Activated CD4-positive, alpha-beta T cell treated with anti-CD3 and anti-CD28 coated beads for 1 hour (primary cell): ENCODE measurements around the gene ACYP2.
"Not testable (repeated sequence)": the region's sequence is repeated elsewhere in the genome, so short reads cannot be mapped to it uniquely, and the experiment has no call there.

ENCODE experiments used
- DNase-seq: peaks from one replicate; pipeline ENCODE4 v3.0.0-alpha.2; 2020

Gene ACYP2

DNA sequence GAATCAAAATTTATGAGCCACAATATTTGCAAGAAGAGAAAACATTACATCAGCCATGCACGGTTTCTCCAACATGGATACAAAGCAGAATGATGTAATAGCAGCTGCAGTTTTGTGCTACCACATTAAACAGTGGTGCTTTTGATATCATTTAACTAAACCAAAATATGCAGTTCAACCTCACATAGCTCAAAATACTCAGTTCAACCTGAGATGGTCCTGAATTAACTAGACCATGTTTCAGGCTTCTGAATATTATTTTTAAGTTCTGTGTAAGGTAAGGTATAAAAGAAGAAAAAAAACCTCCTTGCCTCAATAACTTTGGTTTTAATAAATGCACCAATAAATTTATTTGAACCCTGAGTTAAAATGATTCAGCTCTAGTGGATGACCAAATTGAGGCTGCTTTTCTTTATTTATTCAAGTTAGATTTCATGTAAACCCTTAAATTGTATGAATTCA is 159.4 kb downstream of the ACYP2 start:
- no peak for DNase-seq

DNA sequence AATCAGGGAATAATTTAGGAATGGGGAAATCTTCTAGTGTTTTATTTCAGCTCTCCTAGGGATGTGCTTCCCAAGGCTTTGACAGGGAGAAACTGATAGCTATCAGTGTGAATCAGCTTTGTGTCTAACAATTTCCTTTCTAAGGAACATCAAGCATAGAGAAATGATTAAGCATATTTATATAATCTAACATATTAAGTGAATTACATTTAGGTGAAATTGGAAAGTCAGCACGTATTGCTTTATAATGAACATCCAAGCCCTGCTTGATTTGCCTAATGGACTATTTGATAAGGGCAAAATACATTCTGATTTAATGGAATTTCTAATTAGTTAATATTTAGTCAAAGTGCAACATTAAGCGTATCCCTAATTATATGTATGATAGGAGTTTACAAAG is 160.1 kb downstream of the ACYP2 start:
- DNase-seq: no peak

DNA sequence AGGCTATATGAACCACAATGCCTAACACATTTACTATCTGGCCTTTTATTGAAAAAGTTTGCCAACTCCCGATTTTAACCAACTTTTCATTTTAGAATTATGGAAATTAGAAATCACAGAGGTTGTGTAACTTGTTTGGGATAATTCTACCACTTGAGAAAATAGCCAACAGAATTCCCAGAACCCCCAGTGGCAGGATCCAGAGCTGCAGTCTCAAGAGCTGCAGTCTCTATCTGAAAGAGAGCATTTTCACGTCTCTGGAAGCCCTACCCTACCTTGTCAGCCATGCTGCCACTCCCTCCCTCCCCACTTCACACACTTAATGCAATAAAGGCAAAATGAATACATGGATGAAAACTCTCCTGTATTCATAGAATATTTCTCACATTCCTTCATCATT is 164.0 kb downstream of the ACYP2 start:
- no peak for DNase-seq

DNA sequence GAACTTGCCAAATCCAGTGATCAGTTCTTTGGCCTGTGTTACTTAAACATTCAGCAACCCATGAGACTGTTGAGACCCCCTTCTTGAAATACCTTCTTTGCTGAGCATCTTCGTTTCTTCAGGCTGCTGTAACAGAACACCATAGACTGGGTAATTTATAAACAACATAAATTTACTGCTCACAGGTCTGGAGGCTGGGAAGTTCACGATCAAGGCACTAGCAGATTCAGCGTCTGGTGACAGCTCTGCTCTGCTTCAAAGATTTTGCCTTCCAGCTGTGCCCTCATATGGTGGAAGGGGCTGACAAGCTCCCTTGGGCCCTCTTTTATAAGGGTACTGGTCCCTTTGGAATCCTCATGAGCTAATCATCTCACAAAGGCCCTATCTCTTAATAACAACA is 169.4 kb downstream of the ACYP2 start:
- DNase-seq: no peak

DNA sequence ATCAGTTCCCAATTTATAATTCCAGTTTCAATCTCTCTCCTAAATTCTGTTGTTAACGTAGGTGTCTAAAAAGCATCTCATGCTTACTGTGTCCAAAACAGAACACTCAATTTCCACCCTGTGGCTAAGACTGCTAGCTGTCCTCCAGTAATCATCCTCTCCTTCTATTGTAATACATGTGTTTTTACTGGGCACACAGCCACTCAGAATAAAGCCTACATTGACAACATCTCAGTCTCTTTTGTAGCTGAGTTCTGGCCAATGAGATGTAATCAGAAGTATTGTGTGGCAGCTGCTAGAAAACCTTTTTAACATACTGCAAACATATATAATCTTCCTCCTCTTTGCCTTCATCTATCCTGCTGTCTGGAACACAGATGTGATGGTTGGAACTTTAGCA is 170.0 kb downstream of the ACYP2 start:
- no peak for DNase-seq

DNA sequence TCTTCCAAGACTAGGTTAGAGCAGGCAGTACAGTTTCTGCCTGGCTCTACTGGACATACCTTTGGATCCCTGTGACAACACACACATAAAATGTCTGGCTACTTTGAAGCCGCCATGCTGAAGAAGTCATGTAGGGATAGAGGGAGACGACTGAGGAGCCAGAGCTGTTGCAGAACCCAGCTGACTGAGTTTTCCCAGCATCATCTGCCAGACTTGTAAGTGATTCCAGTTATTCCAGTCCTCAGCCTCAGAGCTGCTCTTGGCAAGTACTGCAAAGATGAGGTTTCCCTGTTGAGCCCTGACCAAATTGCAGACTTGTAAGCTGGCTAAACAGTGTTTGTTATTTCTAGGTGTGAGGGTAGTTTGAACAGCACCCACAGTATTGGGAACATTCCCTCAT is 172.1 kb downstream of the ACYP2 start:
- DNase-seq: no peak

DNA sequence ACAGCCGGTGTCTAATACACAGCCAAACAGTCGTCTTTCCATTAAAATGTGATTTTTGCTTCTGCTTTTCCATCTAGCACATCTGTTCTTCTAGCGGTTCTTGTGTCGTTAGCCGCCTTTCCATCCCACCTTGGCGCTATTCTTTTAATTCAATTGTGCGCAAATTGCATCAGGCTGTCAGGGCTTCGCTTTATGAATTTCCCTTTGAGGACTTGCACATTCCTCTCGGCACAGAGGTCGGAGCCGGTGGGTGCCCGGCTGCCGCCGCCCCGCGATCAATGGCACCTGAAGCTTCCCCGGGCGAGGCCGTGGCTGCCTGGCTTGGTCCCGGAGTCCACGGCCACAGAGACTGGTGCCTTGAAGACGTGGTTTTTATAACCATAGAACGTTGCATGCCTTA is 174.5 kb downstream of the ACYP2 start:
- no peak for DNase-seq

DNA sequence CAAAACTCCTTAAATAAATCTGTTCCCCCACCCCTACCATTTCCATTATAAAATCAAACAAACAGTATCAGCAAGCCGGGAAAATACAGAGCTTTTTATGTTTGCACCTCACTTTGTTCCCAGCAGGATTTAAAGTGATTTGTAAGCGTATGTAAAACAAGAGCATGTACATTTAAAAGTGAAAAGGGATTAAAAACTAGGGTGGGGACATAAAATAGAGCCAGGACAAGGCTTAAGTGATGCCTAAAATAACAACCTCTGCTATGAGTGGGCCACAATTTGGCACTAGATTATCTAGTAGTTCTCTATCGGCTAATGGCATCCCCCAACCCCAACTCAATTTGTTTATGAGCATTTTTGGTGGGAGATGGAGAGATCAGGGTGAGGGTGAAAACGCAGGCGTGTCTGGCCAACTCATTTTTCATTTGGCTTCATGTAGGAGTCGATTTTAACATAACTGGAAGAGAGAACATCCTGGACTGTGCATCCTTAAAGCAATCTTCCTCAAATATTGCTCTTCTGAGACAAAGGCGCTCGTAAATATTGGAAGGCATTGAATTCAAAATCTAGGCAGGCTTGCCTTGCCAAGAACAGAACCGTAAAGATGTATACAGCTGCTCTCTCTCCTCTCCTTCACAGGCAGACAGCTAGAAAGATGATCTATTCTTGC is 175.1 kb downstream of the ACYP2 start:
- no peak for DNase-seq

DNA sequence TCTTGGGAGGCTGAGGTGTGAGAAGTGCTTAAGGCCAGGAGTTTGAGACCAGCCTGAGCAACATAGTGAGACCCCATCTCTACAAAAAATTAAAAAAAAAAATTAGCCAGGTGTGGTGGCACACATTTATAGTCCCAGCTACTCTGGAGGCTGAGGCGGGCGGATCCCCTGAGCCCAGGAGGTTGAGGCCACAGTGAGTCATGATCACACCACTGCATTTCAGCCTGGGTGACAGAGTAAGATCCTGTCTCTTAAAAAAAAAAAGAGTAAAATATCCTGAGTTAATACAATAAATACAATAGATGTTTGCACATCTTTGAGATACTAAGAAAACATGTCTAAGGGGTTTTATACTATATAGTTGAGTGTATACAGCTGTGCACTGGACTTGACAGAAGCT is 179.2 kb downstream of the ACYP2 start:
- DNase-seq: not testable (repeated sequence)

DNA sequence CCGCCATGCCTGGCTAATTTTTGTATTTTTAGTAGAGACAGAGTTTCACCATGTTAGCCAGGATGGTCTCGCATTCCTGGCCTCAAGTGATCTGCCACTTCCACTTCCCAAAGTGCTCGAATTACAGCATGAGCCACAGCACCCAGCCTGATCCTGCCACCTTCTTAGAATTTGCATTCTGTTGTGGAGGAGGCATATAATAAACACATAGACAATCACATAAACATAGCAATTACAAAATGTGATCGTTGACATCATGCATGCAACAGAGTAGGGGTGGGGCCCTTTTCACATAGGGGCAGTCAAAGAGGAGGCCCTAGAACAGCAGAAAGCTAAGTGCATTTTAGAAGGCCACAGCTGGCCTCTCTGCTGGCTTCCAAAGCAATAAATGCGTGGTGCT is 180.5 kb downstream of the ACYP2 start:
- no peak for DNase-seq

DNA sequence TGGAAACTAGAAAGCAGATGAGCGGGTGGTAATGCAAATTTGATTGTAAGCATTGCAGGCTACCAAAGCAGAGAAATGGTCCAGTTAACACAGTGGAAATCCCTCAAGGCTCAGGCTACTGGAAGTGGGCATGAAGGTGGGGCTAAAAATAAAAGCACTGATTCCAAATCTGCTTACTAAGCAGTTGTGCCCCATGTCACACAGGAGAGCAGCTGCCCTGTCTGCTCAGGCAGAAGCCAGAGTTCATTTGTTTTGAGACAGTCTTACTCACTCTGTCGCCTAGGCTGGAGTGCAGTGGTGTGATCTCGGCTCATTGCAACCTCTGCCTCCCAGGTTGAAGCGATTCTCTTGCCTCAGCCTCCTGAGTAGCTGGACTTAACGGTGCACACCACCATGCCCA is 183.1 kb downstream of the ACYP2 start:
- no peak for DNase-seq

DNA sequence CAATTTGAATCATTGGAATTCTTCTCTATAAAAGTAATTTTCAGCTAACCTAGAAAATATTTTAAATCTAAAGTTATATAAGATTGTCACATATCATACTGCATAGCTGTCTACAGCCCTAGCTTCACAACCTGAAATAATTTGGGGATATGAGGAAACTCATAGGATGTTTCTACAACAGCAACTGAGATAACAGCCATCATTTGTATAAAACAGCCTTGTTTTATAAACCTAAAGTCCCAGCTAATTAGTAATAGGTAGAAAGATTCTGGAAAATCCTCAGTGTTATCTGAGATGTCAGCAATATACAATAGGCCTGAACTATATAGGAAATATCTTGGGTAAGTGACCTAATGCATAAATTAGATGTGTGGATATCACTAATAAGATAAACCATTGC is 188.2 kb downstream of the ACYP2 start:
- DNase-seq: no peak

DNA sequence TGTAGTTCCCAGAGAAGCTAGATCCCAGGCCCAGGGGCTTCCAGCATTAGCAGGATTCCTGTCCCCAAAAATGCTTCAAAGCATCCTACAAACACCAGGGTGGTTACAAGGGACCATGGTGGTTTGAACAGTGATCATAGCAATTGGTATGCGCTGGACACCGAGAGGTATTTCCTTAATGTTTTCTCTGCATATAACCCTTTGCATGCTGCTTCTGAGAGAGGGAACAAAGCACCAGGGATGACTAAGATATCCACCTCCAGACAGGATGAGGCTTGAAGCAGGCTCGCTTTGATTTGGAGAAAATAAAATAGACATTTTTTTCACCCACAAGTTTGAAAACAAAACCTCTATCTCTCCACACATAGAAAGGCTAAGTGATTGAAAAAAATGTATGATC is 191.1 kb downstream of the ACYP2 start:
- no peak for DNase-seq

DNA sequence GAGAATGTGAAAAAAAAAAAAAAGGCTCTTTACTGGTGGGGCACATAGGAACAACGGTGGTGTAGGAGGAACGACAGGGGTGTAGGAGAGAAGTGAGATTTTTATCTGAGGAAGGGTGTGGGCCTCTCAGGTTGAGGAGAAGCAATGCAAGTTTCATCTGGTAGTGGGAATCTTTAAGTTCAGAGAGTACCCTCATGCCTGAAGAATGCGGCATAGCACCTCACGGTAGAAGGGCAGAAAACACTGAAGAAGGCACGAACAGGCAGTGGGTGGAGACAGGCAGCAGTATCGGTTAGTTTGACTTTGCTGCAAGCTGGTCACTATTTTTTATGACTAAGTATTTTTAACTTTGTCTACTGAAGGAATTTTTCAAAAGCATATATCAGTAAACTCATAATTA is 192.8 kb downstream of the ACYP2 start:
- no peak for DNase-seq

DNA sequence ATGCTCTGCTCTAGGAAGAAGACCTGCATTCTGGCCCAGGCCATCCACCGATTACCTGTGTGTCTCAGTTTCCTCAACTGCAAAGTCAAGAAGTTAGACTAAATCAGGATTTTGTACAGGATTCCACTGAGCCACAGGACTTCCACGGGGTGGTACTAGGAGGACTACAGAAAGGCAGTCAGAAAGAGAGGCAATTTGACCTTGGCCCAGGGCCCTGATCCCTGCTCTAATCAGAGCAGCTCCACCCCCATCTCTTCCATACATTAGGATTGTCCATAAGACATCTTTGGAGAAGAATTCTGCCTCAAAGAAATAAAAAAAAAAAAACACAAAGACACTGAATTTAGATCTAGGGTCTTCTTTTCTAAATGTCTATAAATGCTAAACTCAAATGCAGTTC is 193.4 kb downstream of the ACYP2 start:
- no peak for DNase-seq

DNA sequence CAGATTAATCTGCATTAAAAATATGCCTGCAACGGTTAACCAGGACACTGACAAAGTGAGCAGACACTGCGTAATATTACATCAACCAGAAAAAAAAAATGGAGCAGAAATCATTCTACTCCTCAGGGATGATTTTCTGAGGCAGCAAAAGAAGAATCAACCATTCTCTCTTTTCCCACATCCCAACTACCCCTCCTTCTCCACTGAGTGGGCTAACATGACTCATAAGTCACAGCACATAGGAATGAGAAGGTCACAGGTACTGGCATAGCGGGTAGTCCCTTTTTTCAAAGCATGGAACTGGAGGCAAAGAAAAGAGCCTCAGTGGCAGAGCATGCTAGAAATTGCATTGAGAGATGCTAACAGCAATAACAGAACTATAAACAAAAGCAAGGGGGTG is 194.9 kb downstream of the ACYP2 start:
- no peak for DNase-seq

DNA sequence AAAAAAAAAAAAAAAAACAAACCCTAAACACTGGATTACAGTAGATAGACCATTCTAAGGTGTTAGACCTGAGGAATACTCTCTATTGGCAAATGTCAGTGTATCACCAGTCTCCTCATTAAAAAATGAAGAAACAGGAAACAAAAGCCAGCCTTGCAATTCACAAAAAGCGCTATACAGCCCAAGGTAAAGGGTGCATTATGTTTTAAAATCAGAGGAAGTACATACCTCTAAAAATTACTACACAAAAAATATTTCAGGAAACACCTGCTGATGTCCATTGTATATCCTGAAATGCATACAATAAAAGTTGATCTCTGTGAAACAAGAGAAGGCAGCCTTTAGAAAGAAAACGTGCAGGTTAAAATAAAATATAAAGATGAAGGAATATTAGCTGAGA is 195.5 kb downstream of the ACYP2 start:
- DNase-seq: no peak

DNA sequence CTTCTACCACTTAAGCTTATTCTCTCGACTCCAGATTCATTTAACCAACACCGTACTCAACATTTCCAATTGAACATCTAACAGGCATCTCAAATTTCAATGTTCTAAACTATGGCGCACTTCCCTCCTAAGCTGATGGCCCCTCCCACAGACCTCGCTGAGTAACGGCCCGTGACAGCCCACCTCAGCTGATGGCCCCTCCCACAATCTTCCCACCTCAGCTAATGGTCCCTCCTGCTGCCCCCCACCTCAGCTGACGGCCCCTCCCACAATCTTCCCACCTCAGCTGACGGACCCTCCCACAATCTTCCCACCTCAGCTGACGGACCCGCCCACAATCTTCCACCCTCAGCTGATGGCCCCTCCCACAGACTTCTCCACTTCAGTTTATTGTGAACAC is 197.7 kb downstream of the ACYP2 start:
- DNase-seq: no peak

DNA sequence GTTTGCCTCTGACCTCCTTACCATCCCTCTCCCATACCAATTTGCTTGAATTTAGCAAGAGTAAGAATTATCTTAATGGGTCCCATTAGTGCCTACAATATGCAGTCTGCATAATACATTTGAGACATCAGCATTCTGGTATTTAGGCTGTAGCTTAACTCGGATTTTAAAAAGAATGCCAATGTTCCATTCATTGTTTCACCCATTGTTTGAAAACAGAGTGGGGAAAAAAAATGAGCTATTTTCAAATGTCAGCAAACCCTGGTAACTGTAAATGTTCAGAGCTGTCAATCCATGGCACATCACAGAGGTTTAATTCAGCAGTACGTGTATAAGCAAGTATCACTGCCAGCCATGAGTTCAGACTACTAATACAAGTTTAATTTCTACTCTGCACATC is 202.6 kb downstream of the ACYP2 start:
- no peak for DNase-seq

DNA sequence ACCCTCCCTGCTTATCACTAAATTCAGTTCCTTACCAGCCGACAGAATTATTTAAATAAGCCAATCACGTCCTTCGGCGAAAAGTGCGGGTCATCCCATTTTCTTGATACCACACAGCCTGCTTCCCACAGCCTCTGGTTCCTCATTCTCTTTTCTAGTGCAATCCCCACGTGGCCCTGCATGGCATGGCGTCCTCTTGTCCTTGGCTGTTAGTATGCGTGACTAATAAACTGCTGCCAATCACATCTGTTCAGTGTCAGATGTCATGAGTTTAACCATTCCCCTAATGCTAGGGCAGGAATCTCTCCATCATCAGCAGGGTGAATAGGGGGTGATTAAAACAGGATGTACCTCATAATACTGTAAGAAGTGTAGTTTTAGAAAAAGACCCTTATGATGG is 203.4 kb downstream of the ACYP2 start:
- no peak for DNase-seq

DNA sequence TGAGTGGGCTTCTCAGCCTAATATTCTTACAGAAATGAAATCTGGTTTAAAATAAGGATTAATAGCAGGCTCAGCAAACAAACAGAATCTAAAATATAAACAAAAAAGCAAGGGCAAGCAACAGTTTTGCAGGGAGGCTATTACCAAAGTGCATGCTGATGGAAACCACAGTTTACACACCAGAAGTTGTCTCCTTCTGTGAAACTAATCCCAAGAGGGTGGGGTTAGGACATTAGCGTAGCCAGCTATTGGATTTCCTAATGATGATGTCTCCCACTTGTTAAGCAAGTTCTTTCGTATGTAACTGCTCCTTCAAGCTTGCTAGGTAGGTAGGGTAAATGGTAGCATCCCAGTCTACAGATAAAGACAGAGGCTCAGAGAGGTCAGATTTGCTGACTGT is 205.6 kb downstream of the ACYP2 start:
- DNase-seq: no peak

DNA sequence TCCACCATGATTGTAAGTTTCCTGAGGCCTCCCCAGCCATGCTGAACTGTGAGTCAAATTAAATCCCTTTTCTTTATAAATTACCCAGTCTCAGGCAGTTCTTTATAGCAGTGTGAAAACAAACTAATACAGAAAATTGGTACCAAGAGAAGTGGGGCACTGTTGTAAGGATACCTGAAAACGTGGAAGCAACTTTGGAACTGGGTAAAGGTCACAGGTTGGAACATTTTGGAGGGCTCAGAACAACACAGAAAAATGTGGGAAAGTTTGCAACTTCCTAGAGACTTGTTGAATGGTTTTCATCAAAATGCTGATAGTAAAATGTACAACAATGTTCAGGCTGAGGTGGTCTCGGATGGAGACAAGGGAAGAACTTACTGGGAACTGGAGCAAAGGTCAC is 209.1 kb downstream of the ACYP2 start:
- not testable (repeated sequence) for DNase-seq

DNA sequence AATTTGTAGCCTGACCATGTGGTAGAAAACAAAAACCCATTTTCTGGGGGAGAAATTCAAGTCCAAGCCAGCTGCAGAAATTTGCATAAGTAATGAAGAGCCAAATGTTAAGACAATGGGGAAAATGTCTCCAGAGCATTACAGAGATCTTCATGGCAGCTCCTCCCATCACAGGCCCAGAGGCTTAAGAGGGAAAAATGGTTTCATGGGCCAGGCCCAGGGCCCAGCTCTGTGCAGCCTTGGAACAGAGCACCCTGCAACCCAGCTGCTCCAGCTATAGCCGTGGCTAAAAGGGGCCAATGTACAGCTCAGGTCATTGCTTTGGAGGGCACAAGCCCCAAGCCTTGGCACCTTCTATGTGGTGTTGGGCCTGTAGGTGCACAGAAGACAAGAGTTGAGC is 209.7 kb downstream of the ACYP2 start:
- DNase-seq: no peak

DNA sequence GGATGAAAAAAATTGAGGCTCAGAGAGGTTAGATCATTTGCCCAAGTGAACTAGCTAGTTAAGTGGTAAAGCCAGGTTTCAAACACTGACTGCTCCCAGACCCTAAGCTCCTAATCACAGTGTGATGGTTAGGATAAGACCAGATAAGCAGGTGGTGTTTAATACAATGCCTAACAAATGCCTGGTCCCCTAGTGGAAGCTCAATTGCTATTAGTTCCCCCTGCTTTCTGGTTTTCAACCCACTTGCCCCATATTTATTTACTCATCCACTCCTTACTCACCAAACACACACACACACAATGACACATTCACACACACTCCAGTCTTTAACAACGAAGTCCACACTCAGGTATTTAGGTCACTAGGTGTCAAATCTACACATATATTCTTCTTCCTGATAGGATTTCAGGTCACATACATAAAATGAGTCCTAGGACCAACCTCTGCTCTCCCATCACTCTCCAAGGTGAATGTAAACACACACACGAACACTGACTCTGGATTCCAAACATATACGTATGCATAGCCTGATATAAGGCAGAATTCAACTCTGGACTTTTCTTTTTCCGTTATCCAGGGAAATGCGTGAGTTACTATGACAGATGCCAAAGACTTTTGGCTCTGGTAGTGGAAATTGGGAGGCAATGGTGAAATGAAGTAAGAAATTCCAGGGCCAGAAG is 214.2 kb downstream of the ACYP2 start:
- DNase-seq: no peak
